Coronary artery (tissue), 2 donors: ENCODE measurements around the gene SH3TC1.

ENCODE experiments used
- DNase-seq: peaks from one replicate; pipeline ENCODE4 v3.0.0-alpha.2; 2017; ENCODE audit warnings: low spot score
- H3K27ac ChIP-seq, 2 donors: fragments of 200-600 bp; sonication (generic); one replicate each; pipeline ENCODE4 v1.5.1; 2016 to 2019
- H3K4me3 ChIP-seq: fragments of 200-600 bp; sonication (generic); 2 replicates; pipeline ENCODE4 v1.5.1; 2016; ENCODE audit warnings: mild to moderate bottlenecking, moderate library complexity
- CTCF ChIP-seq: fragments of 200-600 bp; sonication (generic); IDR thresholded peaks from one replicate; pipeline ENCODE4 v1.5.1; 2019; ENCODE audit warnings: antibody characterized with exemption

Gene SH3TC1

GRCh38 chr4:8224975-8225625 is 26.0 kb downstream of the SH3TC1 start:
- no peak overlapping the region for H3K4me3 ChIP-seq
- TF ChIP-seq CTCF: no peak
- no peak overlapping the region for H3K27ac ChIP-seq
- no peak for DNase-seq

GRCh38 chr4:8225706-8226443 is 26.8 kb downstream of the SH3TC1 start:
- no peak overlapping the region for H3K4me3 ChIP-seq
- no peak for TF ChIP-seq CTCF
- no peak for DNase-seq
- H3K27ac ChIP-seq: no peak overlapping the region

GRCh38 chr4:8227201-8227770 is 28.2 kb downstream of the SH3TC1 start:
- DNase-seq: no peak
- TF ChIP-seq CTCF: no peak
- H3K27ac ChIP-seq: no peak overlapping the region
- H3K4me3 ChIP-seq: no peak overlapping the region

GRCh38 chr4:8227771-8228318 is 28.8 kb downstream of the SH3TC1 start:
- DNase-seq: no peak
- TF ChIP-seq CTCF: no peak
- H3K4me3 ChIP-seq: no peak overlapping the region
- peak overlapping the region in 1 of 2 donors; percentile 7 for H3K27ac ChIP-seq

GRCh38 chr4:8228319-8229250 is 29.5 kb downstream of the SH3TC1 start:
- DNase-seq: no peak
- no peak for TF ChIP-seq CTCF
- Histone ChIP-seq H3K4me3 (peak overlapping the region; percentile 17), H3K27ac (peak overlapping the region in 1 of 2 donors; percentile 7)

GRCh38 chr4:8229331-8229975 is 30.4 kb downstream of the SH3TC1 start:
- Histone ChIP-seq H3K4me3 (no peak overlapping the region), H3K27ac (no peak overlapping the region)
- no peak for TF ChIP-seq CTCF
- DNase-seq: no peak
